Measurements from ENCODE around the gene COL20A1.
"Not testable (repeated sequence)": the region's sequence is repeated elsewhere in the genome, so short reads cannot be mapped to it uniquely, and the experiment has no call there.

The COL20A1 gene

DNA sequence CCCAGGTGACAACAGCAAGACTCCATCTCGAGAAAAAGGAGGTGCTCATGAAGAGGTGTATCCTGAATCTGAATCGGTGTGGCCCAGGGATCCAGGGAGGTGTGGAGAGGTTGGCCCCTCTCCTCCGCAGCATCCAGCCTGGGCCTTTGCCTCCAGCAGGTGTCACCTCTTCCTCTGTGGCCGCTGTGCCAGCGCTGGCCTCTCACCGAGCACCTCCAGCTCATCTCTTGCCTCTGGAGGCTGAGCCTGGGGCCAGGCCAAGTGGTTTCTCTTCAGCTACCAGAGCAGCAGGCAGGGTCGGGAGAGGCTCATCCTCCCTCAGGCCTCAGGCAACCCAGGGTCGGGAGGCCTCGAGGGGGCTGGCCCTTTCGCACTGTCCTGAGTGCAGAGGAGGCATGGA, 1.2 kb upstream of the COL20A1 start:
- no peak for DNase-seq

DNA sequence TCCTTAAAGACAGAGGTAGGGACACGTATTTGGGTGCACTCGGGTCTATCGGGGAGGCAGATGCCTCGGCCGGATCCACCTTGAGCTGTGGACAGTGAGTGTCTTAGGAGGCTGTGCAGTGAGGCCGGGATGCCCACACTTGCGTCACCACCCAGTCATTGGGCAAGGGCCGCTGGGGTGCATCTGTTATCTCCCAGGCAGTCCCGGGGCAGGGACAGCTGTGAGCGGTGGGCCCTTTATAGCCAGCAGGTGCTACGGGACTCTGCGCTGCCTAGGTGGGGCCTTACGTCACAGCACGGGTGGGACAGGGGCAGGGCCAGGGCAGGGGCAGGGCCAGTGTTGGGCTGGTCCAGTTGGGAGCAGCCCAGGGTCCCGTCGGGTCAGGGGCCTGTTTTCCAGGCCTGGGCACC, 689 bp upstream of the COL20A1 start:
- DNase-seq, result no peak

DNA sequence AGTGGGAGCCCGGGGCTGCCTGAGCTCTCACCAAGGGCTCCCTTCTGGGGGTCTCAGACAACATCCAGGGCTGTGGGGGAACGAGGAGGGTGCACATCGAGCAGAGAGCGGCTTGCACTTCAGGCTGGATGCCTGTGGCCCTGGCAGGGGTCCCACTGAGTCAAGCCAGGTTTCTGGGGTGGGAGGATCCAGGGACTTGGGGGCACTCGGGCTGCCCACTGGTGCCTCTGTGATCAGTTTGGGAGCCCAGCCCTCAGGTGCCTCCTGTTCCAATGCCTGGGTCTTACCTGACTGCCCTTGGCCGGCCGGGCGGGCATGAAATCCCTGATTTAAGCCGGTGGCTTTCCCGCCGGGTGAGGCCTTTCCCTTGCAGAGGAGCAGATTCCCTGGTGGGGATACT, 470 bp downstream of the COL20A1 start:
- no peak for DNase-seq

DNA sequence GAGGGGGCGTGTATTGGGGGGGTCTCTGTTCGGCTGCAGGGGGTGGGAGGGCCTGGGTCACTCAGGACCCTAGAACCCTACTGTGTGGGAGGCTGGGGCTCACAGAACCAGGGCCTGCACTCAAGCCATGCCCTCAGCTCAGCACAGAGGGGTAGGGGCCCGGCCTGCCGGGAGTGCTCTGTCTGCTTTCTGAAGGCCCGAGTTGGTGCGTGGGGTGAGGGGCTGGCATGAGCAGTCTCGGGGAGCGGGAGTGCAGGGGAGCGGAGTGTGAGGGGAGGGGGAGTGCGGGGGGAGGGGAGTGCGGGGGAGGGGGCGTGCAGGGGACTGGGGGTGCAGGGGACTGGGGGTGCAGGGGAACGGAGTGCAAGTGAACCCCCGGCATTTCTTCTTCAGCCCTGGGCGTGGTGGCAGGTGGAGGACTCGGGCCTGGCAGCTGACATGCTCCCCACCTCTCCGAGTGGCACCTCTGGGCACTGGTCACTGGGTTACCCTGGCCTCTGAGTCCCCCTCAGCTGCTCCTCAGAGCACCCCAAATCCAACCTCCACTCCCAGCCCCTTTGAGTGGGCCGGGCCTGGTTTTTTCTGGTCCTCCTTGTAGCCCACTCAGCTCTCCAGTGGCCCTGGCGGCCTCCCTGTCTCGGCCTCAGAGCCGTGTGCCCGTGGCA, 1.0 kb downstream of the COL20A1 start:
- no peak for DNase-seq

DNA sequence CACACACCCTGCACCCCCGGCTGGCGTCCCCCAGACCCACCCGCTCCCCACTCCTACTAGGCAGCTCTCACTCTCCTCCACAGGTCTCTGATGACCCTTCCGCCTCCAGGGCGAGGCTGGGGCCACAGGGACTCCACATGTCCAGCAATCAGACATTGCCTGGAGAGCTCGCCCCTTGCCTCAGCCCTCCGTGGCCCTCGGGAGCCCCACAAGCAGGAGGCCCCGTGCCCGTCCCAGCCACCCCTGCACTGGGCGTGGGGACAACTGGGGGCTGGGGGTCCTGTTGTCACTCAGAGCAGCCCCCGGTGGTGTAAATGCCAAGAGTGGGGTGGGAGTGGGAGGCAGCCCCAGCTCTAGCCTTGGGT, 1.5 kb downstream of the COL20A1 start:
- DNase-seq, result no peak

DNA sequence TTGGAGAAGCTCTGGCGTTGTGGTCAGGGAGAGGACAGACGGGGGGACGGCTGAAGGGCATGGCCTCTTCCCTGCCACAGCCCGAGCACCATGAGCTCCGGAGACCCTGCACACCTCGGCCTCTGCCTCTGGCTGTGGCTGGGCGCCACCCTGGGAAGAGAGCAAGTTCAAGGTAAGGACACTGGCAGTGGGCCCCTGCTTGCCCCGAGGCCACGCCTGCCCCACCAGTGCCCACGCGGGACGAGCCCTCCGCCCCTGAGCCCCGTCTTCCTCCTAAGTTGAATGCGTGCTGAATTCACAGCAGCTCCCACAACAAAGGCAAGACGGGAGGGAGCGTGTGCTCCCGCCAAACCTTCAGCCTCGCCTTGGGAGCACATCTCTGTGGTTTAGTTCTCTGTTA, 2.0 kb downstream of the COL20A1 start:
- no peak for DNase-seq

GRCh38 chr20:63295422-63295821, 2.4 kb downstream of the COL20A1 start:
- DNase-seq, result no peak

DNA sequence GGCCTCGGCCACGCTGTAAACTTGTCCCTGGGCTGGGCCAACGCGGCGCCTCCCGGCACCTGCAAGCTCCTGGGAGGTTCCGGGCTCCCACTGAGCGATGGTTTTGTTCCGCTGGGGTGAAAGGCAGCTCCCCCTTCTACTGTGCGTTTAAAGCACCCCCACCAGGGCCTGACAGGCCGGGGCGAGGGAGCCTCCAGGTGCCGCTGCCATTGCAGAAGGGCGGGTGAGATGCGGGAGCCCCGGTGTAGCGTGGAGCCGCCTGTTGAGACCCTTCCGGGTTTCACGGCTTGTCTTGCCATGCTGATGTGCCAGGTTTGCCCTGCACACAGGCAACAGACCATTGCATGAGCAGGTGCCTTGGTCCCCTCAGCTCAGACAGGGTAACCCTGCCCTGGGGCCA, 2.9 kb downstream of the COL20A1 start:
- DNase-seq, result no peak

DNA sequence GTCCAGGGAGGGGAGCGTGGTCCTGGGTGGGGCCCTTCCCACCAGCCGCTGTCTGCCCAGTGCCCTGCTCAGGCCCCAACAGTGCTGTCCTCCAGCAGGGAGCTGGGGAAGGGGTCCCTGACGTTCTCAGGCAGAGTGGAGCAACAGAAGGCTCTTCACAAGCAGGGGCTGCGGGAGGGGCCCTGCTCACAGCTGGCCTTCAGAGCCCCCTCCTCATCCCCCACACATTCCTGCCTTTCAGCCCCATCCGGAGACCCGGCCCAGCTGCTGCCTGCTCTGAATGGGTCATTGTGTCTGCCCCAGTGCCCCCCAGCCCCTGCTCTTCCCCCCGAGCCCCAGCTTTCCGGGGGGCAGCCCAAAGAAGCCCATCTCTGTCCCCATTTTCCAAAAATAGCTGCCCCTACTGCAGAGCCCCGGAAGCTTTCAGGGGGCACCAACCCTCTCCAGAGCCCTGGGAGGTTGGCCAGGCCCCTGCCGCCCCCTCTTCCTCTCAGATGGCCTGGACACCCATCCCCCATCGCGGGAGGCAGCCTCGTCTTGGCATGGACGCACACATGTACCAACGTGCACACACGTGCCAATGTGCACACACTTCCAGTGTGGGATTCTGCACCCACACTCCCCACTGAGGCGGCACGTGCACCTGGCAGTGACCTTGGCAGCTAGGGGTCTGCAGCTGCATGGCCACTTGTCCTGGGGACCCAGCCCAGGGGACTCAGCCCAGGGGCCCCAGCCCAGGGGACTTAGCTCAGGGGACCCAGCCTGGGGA, 3.7 kb downstream of the COL20A1 start:
- DNase-seq, result no peak

- DNase-seq, result no peak
These were observed 4.4 kb downstream of the COL20A1 start for GRCh38 chr20:63297371-63297781.

- DNase-seq, result no peak
These were observed 5.0 kb downstream of the COL20A1 start for GRCh38 chr20:63297796-63298572.

DNA sequence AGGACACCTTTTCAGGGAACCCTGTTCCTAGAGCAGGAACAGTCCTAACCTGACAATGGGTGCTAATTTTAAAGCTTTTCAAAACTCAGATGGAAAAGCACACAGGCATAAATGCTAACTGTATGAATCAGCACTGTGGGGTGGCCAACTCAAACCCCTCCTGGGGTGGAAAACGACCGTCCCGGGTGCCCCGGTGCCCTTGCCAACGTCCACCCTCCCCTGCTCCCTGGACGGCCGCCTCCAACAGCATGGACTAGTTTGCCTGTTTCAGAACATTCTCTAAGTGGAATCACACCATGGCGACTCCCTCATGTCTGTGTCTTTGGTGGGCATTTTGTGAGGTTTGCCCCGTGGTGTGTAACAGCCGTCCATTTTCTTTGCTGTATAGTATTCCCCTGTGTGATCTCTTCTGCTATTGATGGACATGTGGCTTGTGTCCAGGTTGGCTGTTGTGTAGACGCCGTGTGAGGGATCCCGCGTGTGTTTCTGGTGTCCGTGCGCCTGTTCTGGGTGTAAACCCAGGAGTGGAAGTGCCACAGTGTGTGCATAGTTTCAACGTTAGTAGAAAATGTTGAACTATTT, 5.8 kb downstream of the COL20A1 start:
- DNase-seq, result no peak

DNA sequence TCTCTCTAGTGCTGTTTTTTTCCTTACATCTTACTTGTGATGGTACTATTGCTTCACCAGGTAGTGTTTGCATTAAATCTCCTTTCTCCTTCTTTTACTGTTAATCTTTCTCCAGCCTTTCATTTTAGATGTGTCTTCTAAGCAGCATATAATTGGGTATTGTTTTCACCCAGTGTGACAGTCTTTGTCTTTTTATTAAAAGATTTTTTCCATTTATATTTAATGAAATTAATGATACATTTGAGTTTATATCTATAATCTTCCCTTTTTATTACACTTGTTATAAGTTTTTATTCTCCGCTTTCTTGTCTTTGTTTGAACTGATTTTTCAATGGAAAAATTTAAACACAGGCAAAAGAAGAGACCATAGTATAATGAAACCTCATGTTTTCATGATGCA, 8.7 kb downstream of the COL20A1 start:
- DNase-seq, result no peak

DNA sequence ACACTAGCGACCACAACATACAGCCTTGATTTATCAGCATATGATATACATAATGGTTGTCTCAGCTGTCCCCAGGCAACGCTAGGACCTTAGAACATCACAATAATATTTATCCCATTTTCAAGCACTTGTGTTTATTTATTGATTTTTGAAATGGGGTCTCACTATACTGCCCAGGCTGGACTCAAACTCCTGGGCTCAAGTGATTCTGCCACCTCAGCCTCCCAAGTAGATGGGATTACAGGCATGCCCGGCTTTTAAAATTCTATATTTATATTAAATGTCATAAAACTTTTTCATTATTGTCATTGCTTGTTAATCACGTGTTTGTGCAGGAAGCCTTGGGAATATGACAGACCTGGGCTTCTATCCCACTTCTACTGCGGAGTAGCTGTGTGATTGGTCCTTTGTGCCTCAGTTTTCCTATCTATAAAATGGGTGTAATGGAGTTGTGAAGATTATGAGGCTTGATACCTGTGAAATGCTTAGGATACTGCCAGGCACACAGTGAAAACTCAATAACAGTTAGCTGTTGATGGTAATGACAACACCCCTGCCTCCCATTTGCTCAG, 10.2 kb downstream of the COL20A1 start:
- DNase-seq, result no peak

DNA sequence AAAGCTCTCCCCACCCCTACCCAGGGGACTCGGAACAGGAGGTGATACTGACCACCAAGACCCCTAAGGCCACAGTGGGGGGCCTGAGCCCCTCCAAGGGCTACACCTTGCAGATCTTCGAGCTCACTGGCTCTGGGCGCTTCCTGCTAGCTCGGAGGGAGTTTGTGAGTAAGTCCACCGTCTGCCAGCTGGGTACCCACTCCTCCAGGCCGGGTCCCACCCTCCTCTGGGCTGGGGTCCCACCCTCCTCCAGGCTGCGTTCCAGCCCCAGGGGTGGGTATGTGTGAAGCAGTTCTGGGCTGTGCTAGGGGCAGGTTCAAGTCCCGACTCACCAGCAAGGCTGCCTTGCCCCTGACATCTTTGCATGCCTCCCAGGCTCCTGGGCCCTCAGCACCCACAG, 12.4 kb downstream of the COL20A1 start:
- DNase-seq, result no peak

DNA sequence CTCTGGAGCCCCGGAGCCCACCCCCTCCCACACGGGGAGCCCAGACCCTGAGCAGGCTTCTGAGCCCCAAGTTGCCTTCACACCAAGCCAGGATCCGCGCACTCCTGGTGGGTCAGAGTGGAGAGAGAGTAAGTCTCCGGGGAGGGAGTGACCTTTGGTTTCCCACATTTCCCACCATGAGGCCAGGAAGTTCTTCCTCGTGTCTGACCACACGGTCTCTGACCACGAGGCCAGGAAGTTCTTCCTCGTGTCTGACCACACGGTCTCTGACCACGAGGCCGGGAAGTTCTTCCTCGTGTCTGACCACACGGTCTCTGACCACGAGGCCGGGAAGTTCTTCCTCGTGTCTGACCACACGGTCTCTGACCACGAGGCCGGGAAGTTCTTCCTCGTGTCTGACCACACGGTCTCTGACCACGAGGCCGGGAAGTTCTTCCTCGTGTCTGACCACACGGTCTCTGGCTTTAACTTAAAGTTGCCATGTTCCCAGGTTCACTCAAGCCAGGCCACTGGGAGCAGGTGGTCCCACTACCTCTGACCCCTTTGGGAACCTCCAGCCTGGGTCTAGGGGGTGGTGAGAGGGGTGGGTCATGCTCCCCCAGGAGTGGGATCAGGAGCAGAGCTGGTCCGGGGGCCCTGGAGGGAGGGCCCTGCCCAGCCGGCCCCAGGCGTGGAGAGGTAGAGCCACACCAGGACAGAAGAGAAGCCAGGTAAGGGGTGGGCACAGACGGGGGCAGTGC, 13.1 kb downstream of the COL20A1 start:
- DNase-seq, result not testable (repeated sequence)

DNA sequence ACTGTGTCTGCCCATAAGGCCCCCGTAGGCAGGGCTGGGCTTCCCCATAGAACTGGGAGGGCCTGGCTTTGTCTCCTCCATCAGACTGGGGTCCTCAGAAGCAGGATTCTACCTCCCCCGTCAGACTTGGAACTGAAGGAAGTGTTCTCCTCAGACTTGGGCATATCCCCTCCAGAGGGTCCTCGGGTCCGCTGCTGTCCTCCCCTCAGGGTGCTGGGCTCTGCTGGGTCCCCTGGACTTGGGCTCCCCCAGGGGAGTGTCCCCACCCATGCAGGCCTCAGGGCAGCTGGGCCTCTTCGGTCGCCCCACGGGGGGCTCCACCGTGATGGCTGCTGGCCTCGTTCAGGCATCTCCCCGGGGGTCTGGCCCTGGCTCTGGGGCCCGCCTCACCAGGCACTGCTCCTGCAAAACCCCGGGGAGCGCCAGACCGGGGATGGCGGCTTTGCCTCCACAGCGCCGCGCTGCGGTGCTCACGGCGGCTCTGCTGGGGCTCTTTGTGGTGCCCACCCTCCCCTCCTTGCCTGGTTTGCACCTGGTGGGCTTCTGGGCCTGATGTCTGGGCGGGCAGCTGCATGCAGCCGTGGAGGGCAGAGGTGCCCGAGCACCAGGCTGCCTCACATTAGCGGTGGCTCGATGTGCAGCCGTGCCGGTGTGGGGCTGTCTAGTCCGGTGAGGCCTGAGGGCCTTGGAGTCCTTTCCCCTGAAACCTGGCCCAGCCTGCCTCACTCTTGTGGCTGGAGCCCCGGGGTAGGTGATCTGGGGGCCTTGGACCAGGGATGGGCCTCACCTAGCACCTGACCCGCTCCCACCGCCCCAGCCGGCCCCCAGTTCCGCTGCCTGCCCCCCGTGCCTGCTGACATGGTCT, 13.9 kb downstream of the COL20A1 start:
- DNase-seq, result no peak

GRCh38 chr20:63307538-63308217, 14.7 kb downstream of the COL20A1 start:
- DNase-seq, result no peak

DNA sequence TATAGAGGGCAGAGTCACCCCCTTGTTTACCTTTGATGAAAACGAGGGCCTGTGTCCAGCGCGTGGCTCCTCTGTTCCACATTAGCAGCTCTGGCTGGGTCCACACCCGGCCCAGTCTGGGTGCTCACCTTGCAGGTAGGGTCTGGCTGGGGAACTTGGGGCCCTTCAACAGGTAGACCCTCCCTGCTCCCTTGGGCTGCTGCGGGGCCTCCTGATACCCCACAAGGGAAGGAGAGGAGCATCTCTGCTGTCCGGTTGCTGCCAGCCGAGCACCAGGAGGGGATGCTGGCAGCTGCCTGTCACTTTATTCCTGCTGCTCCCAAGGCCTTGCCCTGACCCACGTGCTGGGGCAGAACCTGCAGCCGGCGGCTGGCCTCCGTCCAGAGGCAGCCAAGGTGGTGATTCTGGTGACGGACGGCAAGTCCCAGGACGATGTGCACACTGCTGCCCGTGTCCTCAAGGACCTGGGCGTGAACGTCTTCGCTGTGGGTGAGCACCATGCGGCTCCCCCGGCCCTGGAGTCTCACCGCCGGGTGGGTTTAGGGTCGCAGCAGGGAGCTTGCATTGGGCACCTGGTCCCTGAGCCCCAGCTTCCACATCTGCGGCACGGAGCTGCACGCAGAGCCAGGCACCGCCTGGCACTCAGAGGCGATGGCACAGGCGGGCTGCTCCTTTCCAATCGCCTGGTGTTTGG, 15.4 kb downstream of the COL20A1 start:
- DNase-seq, result no peak

Data from activated CD4-positive, alpha-beta T cell treated with anti-CD3 and anti-CD28 coated beads, Interleukin-2, amount 50 U/mL, for 48 hours (primary cell).